Globus pallidus (tissue), 1 donor: Measurements from ENCODE around the gene CIB1.

Experiments used
- DNase-seq: peaks from one replicate; pipeline ENCODE4 v3.0.0-alpha.2; 2015; ENCODE audit warnings: low spot score

Gene CIB1

GRCh38 chr15:90240856-90241255 lies 7.1 kb upstream of the CIB1 start:
- no peak for DNase-seq

- no peak for DNase-seq
These were observed 5.6 kb upstream of the CIB1 start for GRCh38 chr15:90239371-90239770.

GRCh38 chr15:90234096-90234988 lies 601 bp upstream of the CIB1 start, which contains the start of gene GDPGP1:
Gene GDPGP1, plus strand, starts transcription at chr15:90234209. Its CDS starts 6,700 bp downstream, at chr15:90240909.
- DNase-seq, result peak; percentile 37

- no peak for DNase-seq
These were observed 777 bp downstream of the CIB1 start for GRCh38 chr15:90232941-90233386.

- no peak for DNase-seq
These were observed 1.5 kb downstream of the CIB1 start for GRCh38 chr15:90232196-90232595.

- no peak for DNase-seq
These were observed 2.4 kb downstream of the CIB1 start for GRCh38 chr15:90231028-90232017.

GRCh38 chr15:90230610-90231009 lies 3.1 kb downstream of the CIB1 start:
- no peak for DNase-seq

- peak; percentile 42 for DNase-seq
These were observed 3.7 kb downstream of the CIB1 start for GRCh38 chr15:90230071-90230494.

- DNase-seq, result no peak
These were observed 4.8 kb downstream of the CIB1 start for GRCh38 chr15:90228960-90229359.

- DNase-seq, result no peak
These were observed 5.6 kb downstream of the CIB1 start for GRCh38 chr15:90227816-90228772.

GRCh38 chr15:90227336-90227735 lies 6.4 kb downstream of the CIB1 start:
- no peak for DNase-seq

- DNase-seq, result no peak
These were observed 8.1 kb downstream of the CIB1 start for GRCh38 chr15:90225504-90226234.

GRCh38 chr15:90225047-90225446 lies 8.7 kb downstream of the CIB1 start:
- no peak for DNase-seq

GRCh38 chr15:90223441-90224165 lies 10.1 kb downstream of the CIB1 start:
- no peak for DNase-seq

- no peak for DNase-seq
These were observed 11.2 kb downstream of the CIB1 start for GRCh38 chr15:90222547-90222946.

GRCh38 chr15:90221246-90221900 lies 12.4 kb downstream of the CIB1 start:
- peak; percentile 83 for DNase-seq

- DNase-seq, result no peak
These were observed 14.2 kb downstream of the CIB1 start for GRCh38 chr15:90219421-90220141.

- DNase-seq, result no peak
These were observed 15.9 kb downstream of the CIB1 start for GRCh38 chr15:90217671-90218394.
